Measurements from ENCODE around the gene CEP131.

DNA sequence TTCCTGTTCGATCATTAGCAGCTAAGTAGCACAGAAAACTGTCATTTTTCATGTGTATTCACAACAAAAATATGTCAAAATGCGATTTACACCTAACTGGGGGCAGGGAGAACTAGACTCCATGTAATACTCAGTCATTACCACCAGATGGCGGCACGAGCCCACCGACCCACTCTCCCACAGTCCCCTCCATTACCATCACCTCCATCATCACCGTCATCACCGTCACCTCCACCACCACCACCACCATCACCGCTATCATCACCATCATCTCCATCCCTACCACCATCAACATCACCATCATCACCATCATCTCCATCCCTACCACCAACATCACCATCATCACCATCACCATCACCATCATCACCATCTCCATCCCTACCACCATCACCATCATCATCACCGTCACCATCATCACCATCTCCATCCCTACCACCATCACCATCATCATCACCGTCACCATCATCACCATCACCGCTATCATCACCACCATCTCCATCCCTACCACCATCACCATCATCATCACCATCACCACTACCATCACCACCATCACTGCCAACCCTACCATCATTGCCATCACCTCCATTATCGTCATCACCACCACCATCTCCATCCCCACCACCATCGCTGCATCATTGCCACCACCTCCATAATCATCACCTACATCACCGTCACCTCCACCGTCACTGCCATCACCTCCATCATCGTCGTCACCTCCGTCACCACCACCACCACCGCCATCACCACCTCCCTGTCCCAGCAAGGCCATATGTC, 30.8 kb upstream of the CEP131 start:
- TF ChIP-seq, protein P1, sequence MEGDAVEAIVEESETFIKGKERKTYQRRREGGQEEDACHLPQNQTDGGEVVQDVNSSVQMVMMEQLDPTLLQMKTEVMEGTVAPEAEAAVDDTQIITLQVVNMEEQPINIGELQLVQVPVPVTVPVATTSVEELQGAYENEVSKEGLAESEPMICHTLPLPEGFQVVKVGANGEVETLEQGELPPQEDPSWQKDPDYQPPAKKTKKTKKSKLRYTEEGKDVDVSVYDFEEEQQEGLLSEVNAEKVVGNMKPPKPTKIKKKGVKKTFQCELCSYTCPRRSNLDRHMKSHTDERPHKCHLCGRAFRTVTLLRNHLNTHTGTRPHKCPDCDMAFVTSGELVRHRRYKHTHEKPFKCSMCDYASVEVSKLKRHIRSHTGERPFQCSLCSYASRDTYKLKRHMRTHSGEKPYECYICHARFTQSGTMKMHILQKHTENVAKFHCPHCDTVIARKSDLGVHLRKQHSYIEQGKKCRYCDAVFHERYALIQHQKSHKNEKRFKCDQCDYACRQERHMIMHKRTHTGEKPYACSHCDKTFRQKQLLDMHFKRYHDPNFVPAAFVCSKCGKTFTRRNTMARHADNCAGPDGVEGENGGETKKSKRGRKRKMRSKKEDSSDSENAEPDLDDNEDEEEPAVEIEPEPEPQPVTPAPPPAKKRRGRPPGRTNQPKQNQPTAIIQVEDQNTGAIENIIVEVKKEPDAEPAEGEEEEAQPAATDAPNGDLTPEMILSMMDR (conservative IDR thresholded peaks at IDR 0.05; ENCODE audit: low read depth, low read length), result peak; percentile 85
- TF ChIP-seq CEBPB (IDR thresholded peaks at IDR 0.05; ENCODE audit: low read depth, low read length) (no peak), POLR2A (IDR thresholded peaks at IDR 0.05; ENCODE audit: low read depth, low read length) (0 out of 2 replicates have a peak, but pooled peaks have one; percentile 41), RCOR1 (IDR thresholded peaks at IDR 0.05; ENCODE audit: insufficient replicate concordance, low read length) (no peak), SMC3 (IDR thresholded peaks at IDR 0.05; ENCODE audit: low read depth, low read length) (peak; percentile 86), RAD21 (IDR thresholded peaks at IDR 0.05; ENCODE audit: low read length) (peak; percentile 96), MAFK (IDR thresholded peaks at IDR 0.05; ENCODE audit: low read depth, low read length) (no peak), FOS (IDR thresholded peaks at IDR 0.05; ENCODE audit: low read depth, low read length) (no peak)
- TF ChIP-seq, protein P2, sequence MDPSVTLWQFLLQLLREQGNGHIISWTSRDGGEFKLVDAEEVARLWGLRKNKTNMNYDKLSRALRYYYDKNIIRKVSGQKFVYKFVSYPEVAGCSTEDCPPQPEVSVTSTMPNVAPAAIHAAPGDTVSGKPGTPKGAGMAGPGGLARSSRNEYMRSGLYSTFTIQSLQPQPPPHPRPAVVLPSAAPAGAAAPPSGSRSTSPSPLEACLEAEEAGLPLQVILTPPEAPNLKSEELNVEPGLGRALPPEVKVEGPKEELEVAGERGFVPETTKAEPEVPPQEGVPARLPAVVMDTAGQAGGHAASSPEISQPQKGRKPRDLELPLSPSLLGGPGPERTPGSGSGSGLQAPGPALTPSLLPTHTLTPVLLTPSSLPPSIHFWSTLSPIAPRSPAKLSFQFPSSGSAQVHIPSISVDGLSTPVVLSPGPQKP (IDR thresholded peaks at IDR 0.05; ENCODE audit: borderline replicate concordance, low read depth, low read length), result no peak

Data from IMR-90 (cell line).